HG02798 (cell line): ENCODE measurements around the gene TBC1D5.
"Not testable (repeated sequence)": the region's sequence is repeated elsewhere in the genome, so short reads cannot be mapped to it uniquely, and the experiment has no call there.

Experiments used
- ATAC-seq: cut with Tn5 transposase; IDR thresholded peaks from one replicate; pipeline ENCODE4 v1.9.1; 2021; ENCODE audit warnings: mild to moderate bottlenecking; ENCODE audit not compliant: unreplicated experiment, poor library complexity

TBC1D5 gene

GRCh38 chr3:17432236-17432635 lies 310.2 kb downstream of the TBC1D5 start:
- ATAC-seq = no peak

- no peak for ATAC-seq
These were observed 310.9 kb downstream of the TBC1D5 start for GRCh38 chr3:17431484-17432045.

GRCh38 chr3:17431004-17431403 lies 311.4 kb downstream of the TBC1D5 start:
- no peak for ATAC-seq

- no peak for ATAC-seq
These were observed 311.8 kb downstream of the TBC1D5 start for GRCh38 chr3:17430582-17430981.

GRCh38 chr3:17423786-17424536 lies 318.5 kb downstream of the TBC1D5 start:
- ATAC-seq = no peak

GRCh38 chr3:17422636-17423035 lies 319.8 kb downstream of the TBC1D5 start:
- ATAC-seq = no peak

GRCh38 chr3:17420668-17421067 lies 321.8 kb downstream of the TBC1D5 start:
- no peak for ATAC-seq

- peak; percentile 93 for ATAC-seq
These were observed 329.4 kb downstream of the TBC1D5 start for GRCh38 chr3:17412950-17413530.

- no peak for ATAC-seq
These were observed 331.1 kb downstream of the TBC1D5 start for GRCh38 chr3:17411157-17411877.

- ATAC-seq = no peak
These were observed 334.9 kb downstream of the TBC1D5 start for GRCh38 chr3:17407576-17407975.

GRCh38 chr3:17404548-17404947 lies 337.9 kb downstream of the TBC1D5 start:
- ATAC-seq = no peak

- ATAC-seq = no peak
These were observed 340.0 kb downstream of the TBC1D5 start for GRCh38 chr3:17402442-17402841.

- ATAC-seq = no peak
These were observed 340.5 kb downstream of the TBC1D5 start for GRCh38 chr3:17401912-17402311.

- ATAC-seq = peak; percentile 28
These were observed 342.8 kb downstream of the TBC1D5 start for GRCh38 chr3:17399586-17399985.

GRCh38 chr3:17398959-17399551 lies 343.4 kb downstream of the TBC1D5 start:
- peak; percentile 98 for ATAC-seq

GRCh38 chr3:17396036-17396435 lies 346.4 kb downstream of the TBC1D5 start:
- ATAC-seq = no peak

- ATAC-seq = no peak
These were observed 347.8 kb downstream of the TBC1D5 start for GRCh38 chr3:17394541-17395155.

GRCh38 chr3:17392516-17392915 lies 349.9 kb downstream of the TBC1D5 start:
- not testable (repeated sequence) for ATAC-seq

- no peak for ATAC-seq
These were observed 351.6 kb downstream of the TBC1D5 start for GRCh38 chr3:17390785-17391184.

GRCh38 chr3:17387108-17387507 lies 355.3 kb downstream of the TBC1D5 start:
- ATAC-seq = no peak
